ENCODE data around the gene PHRF1. TPM values are rescaled to one million over a fixed set of nuclear protein-coding genes. Genes with fewer than 3 reads are reported as not detected.

Gene PHRF1
- total RNA-seq, 1 donor from 2014 or later = 21.1 TPM

DNA sequence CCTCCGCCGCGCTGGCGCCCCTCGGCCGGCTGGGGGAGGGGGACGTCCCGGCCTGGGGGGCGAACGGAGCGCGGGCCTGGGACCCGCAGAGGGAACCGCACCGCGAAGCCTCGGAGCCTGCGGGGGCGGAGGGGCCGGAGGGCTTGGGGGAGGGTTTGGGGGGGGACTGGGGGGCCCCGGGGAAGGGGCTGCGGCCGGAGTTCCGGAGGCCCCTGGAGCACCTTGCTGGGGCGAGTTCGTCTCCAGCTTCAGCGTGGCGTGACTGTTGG, 51.0 kb downstream of the PHRF1 start:
- Histone ChIP-seq H3K4me3 (ENCODE audit: low read depth, low read length) (no peak overlapping the region), H3K36me3 (ENCODE audit: control insufficient read depth, insufficient read depth, low read length) (peaks cover 1% of the 10 kb centered on the region), H3K27me3 (ENCODE audit: control insufficient read depth, insufficient read depth, low read length) (peaks cover 4% of the 10 kb centered on the region)
- TF ChIP-seq, protein P1, sequence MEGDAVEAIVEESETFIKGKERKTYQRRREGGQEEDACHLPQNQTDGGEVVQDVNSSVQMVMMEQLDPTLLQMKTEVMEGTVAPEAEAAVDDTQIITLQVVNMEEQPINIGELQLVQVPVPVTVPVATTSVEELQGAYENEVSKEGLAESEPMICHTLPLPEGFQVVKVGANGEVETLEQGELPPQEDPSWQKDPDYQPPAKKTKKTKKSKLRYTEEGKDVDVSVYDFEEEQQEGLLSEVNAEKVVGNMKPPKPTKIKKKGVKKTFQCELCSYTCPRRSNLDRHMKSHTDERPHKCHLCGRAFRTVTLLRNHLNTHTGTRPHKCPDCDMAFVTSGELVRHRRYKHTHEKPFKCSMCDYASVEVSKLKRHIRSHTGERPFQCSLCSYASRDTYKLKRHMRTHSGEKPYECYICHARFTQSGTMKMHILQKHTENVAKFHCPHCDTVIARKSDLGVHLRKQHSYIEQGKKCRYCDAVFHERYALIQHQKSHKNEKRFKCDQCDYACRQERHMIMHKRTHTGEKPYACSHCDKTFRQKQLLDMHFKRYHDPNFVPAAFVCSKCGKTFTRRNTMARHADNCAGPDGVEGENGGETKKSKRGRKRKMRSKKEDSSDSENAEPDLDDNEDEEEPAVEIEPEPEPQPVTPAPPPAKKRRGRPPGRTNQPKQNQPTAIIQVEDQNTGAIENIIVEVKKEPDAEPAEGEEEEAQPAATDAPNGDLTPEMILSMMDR (IDR thresholded peaks at IDR 0.05; ENCODE audit: insufficient read depth, low read length, severe bottlenecking) = no peak
- no peak for FAIRE-seq
- DNase-seq (ENCODE audit: low read depth) = no peak

DNA sequence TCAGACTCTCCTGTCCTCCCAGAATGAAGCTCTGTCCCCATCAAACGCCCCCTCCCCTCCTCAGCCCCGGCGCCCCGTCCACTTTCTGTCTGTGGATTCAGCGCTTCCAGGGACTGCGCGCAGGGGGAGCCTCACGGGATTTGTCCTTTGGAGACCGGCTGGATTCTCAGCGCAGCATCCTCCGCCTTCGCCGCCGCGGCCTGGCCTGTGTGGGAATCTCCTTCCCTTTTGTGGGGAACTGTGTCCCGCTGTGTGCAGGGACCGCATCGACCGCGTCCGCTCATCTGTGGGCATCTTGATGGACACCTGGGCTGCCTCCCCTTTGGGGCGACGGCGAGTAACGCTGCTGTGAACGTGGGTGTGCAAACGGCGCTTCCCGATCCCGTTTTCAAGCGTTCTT, 51.8 kb downstream of the PHRF1 start:
- Histone ChIP-seq H3K27me3 (ENCODE audit: control insufficient read depth, insufficient read depth, low read length) (peaks cover 4% of the 10 kb centered on the region), H3K4me3 (ENCODE audit: low read depth, low read length) (no peak overlapping the region), H3K36me3 (ENCODE audit: control insufficient read depth, insufficient read depth, low read length) (peaks cover 2% of the 10 kb centered on the region)
- FAIRE-seq (no peak), DNase-seq (ENCODE audit: low read depth) (no peak)
- TF ChIP-seq, protein P1 (IDR thresholded peaks at IDR 0.05; ENCODE audit: insufficient read depth, low read length, severe bottlenecking) = no peak

- TF ChIP-seq, protein P1 (IDR thresholded peaks at IDR 0.05; ENCODE audit: insufficient read depth, low read length, severe bottlenecking) = no peak
- FAIRE-seq (no peak), DNase-seq (ENCODE audit: low read depth) (no peak)
- H3K4me3 ChIP-seq (ENCODE audit: low read depth, low read length) = no peak overlapping the region
- peaks cover 4% of the 10 kb centered on the region for H3K27me3 ChIP-seq (ENCODE audit: control insufficient read depth, insufficient read depth, low read length)
- peaks cover 2% of the 10 kb centered on the region for H3K36me3 ChIP-seq (ENCODE audit: control insufficient read depth, insufficient read depth, low read length)
These were observed 52.9 kb downstream of the PHRF1 start for GRCh38 chr11:629237-629583.

DNA sequence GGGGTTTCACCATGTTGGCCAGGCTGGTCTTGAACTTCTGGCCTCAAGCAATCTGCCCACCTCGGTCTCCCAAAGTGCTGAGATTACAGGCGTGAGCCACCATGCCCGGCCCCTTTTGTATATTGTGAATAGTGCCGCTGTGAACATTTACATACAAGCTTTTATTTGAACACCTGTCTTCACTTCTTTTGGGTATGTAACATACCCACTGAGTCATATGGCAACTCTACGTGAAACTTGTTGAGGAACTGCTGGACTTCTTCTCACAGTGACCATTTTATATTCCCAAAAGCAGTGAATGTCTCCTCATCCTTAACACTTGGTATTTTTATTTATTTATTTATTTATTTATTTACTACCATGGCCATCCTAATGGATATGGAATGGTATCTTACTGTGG, 54.6 kb downstream of the PHRF1 start:
- Histone ChIP-seq H3K4me3 (ENCODE audit: low read depth, low read length) (no peak overlapping the region), H3K36me3 (ENCODE audit: control insufficient read depth, insufficient read depth, low read length) (peaks cover 2% of the 10 kb centered on the region), H3K27me3 (ENCODE audit: control insufficient read depth, insufficient read depth, low read length) (peaks cover 4% of the 10 kb centered on the region)
- DNase-seq (ENCODE audit: low read depth) (no peak), FAIRE-seq (no peak)
- TF ChIP-seq, protein P1 (IDR thresholded peaks at IDR 0.05; ENCODE audit: insufficient read depth, low read length, severe bottlenecking) = no peak

DNA sequence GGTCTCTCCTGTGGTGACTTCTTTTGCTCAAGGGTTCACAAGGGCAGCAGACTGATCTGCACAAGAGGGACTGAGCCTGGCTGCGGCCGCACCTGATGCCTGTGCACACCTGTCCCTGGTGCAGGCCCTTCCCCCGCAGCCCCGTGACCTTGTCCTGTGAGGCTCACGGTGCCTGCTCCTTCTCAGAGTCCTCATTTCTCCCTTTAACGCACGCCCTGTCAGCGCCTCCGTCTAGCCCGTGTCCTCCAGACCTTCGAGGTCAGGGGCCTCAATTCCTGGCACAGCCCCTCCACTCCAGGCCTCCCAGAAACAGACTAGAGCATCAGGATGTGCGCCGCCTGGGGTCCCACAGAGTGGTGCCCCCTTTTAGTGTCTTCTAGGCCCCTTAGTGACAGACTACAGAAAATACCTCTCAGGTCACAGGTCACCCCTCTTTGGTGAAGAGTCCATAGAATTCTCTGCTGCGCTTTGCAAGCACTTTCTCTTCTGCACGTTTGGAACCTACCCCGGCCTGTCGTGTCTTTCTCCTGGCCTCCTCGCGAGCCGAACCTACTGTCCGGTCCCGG, 59.8 kb downstream of the PHRF1 start:
- DNase-seq (ENCODE audit: low read depth) = no peak

More for the DNA sequence above, 59.8 kb downstream of the PHRF1 start:
- Histone ChIP-seq H3K4me3 (ENCODE audit: low read depth, low read length) (no peak overlapping the region), H3K36me3 (ENCODE audit: control insufficient read depth, insufficient read depth, low read length) (peaks cover 2% of the 10 kb centered on the region), H3K27me3 (ENCODE audit: control insufficient read depth, insufficient read depth, low read length) (peaks cover 17% of the 10 kb centered on the region)
- TF ChIP-seq, protein P1 (IDR thresholded peaks at IDR 0.05; ENCODE audit: insufficient read depth, low read length, severe bottlenecking) = no peak
- FAIRE-seq = peak; percentile 90
